ENCODE data around the gene SOX18.

GRCh38 chr20:64062276-64062595 lies 12.8 kb upstream of the SOX18 start:
- TF ChIP-seq, protein P1, sequence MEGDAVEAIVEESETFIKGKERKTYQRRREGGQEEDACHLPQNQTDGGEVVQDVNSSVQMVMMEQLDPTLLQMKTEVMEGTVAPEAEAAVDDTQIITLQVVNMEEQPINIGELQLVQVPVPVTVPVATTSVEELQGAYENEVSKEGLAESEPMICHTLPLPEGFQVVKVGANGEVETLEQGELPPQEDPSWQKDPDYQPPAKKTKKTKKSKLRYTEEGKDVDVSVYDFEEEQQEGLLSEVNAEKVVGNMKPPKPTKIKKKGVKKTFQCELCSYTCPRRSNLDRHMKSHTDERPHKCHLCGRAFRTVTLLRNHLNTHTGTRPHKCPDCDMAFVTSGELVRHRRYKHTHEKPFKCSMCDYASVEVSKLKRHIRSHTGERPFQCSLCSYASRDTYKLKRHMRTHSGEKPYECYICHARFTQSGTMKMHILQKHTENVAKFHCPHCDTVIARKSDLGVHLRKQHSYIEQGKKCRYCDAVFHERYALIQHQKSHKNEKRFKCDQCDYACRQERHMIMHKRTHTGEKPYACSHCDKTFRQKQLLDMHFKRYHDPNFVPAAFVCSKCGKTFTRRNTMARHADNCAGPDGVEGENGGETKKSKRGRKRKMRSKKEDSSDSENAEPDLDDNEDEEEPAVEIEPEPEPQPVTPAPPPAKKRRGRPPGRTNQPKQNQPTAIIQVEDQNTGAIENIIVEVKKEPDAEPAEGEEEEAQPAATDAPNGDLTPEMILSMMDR (IDR thresholded peaks at IDR 0.05): no peak
- no peak for TF ChIP-seq EP300 (IDR thresholded peaks at IDR 0.05)
- TF ChIP-seq POLR2AphosphoS5 (IDR thresholded peaks at IDR 0.05): no peak

All from gastroesophageal sphincter (tissue), 3 donors.